Forelimb muscle (tissue), 1 donor: Measurements from ENCODE around the gene YIPF5. TPM values are rescaled to one million over a fixed set of nuclear protein-coding genes. Genes with fewer than 3 reads are reported as not detected.

Experiments used
- DNase-seq: peaks from one replicate; pipeline ENCODE4 v3.0.0-alpha.2; 2013; ENCODE audit warnings: low read depth
- polyA plus RNA-seq: library from polyadenylated mRNA; unstranded; fragments of 120-200 nt; gene quantifications from one replicate; pipeline ENCODE4 v1.2.1, GENCODE V29; 2013; ENCODE audit not compliant: insufficient read length

Gene YIPF5
- polyA plus RNA-seq, 1 donor = 38.8 TPM

DNA sequence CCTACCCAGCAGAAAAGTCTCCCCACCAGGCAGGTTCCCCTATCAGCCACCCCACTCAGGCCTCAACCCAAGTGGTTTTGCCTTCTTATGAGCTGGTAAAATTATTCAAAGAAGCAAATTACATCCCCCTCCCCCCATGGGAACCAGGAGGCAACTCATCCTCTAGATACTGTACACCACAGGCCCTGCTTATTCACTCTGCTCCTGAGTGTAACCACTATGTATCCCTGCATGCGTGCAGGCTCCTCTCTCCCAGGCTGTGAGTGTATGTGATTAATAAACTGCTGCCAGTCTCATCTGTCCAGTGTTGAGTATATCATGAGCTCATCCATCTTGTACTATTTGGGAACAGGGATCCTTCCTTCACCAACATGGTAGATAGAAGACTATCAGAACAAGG lies 8.8 kb upstream of the YIPF5 start:
- DNase-seq = no peak

DNA sequence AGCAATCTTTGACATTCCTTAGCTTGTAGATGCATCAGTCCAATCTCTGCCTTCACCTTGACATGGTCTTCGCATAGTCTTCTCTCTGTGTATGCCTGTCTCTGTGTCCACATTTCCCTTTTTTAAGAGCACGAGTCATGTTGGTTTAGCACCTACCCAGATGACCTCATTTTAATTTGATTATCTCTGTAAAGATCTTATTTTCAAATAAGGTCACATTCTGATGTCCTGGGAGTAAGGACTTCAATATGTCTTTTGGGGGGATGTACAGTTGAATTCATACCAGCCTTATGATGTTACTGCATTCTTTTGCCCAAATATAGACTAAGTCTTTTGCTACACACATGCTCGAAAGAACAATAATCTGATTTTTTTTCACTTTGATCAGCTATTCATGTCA lies 7.1 kb upstream of the YIPF5 start:
- no peak for DNase-seq

DNA sequence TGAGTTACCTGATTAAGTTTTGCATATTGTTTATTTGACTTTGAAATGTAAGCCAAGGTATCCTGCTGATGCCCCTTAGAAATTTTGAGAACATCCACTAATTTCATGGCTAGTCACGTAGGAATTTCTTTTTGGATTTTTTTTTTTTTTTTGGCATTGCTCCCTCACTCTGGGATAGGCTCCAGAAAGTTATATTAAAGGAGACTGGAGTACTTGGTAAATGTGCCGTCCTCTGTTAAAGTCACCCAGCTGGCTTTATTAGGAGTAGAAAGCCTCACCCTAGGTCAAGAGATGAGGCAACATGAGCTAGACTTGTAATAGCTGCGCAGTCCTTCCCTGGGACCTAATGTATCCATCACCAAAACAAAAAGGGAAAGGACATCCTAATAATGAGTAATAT lies 3.3 kb upstream of the YIPF5 start:
- no peak for DNase-seq

DNA sequence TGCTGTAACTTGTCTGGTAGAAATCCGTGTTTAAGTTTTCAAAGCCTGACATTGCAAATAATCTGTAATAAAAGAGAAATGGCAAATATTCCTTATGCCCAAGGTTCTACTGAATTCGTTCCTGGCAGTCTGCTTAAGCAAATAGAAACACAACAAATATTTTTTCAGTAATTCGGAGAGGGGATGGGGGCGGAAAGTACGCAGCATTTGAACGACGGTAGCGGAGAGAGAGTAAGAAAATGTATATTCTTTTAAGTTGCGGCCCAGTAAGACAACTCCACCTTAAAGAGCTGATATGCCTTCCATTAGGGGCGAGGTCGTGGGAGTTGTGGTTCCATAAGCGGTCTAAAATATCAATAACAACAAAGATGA lies 569 bp downstream of the YIPF5 start:
- DNase-seq = no peak

DNA sequence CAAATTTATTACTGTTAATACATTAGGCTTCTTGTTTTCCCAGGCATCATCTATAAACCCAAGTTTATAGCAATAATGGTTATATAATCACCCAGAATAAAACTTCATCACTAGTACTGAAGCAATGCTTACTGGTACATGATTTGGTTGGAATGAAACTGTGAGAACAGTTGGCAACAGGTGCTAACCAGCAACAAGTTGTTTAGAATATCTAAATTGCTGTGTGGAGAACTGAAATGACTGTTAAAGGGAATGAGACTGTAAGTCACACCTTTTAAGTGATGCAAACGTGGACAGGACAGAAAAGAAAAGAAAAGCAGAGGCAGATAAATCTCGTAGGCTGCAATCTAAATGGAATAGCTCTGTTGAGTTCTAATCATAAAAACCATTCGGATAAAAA lies 2.5 kb downstream of the YIPF5 start:
- no peak for DNase-seq

DNA sequence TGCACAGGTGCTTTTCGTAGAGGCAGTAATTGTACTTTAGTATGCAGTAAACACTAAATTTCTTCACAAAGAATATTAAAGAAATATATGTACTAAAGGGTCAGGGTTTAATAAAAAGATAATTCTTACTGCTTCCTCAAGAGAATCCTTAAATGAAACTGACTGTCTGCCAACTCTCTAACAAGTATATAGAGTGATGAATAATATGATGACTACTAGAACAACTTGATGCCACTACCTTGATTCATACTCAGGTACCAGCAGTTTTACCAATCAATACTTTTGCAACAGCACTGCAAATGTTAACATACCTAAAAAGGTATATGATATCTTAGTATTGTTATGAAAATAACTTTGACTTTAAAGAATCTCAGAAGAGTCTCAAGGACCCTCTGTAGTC lies 3.8 kb downstream of the YIPF5 start:
- DNase-seq = no peak

DNA sequence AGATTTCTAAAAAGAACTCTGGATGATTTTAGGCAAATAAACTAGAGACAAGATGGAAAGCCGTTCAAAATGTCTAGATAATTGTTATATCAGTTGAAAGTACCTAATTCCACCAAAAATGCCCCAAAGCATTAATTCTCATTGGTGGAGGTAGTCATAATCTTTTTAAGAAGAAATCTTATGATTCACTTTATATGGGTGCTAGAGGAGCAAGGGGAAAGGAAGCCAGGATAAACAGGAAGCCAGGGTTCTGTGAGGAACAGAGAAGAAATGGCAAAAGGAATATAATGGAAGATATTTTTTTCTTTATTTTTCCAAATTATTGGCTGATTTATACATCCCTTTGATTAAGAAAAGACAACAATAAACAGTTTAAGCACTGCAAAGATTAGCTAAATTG lies 7.8 kb downstream of the YIPF5 start:
- no peak for DNase-seq

DNA sequence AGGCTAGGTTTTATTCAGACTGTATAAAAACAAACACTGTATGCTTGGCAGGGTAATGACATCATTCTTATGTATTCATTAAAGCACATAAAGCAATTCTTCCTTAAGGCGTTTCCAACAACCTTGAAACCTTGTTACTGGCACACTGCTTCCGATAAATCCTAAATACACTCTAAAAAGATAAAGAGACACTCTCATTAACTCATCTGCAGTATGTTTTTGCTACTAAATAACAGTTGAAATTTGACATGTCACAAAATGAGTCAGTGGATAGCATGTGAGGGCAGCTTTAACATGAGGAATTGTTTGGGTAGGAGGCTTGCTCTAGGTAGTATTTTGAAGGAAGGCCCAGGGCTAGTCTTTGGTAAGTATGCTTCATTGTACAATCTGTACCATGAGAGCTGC lies 13.7 kb downstream of the YIPF5 start:
- DNase-seq = no peak

DNA sequence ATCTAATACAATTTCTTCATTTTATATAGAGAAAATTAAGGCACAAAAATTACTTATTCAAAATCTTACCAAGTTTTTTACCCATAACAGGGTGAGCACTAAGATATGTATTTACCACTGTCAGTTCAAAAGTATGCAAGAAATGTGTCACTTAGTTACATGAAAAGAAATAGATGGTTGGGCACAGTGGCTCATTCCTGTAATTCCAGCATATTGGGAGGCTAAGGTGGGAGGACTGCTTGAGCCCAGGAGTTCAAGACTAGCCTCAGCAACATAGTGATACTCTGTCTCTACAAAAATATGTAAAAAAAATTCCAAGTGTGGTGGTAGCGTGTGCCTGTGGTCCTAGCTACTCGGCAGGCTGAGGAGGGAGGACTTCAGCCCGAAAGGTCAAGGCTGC lies 19.4 kb downstream of the YIPF5 start:
- no peak for DNase-seq

DNA sequence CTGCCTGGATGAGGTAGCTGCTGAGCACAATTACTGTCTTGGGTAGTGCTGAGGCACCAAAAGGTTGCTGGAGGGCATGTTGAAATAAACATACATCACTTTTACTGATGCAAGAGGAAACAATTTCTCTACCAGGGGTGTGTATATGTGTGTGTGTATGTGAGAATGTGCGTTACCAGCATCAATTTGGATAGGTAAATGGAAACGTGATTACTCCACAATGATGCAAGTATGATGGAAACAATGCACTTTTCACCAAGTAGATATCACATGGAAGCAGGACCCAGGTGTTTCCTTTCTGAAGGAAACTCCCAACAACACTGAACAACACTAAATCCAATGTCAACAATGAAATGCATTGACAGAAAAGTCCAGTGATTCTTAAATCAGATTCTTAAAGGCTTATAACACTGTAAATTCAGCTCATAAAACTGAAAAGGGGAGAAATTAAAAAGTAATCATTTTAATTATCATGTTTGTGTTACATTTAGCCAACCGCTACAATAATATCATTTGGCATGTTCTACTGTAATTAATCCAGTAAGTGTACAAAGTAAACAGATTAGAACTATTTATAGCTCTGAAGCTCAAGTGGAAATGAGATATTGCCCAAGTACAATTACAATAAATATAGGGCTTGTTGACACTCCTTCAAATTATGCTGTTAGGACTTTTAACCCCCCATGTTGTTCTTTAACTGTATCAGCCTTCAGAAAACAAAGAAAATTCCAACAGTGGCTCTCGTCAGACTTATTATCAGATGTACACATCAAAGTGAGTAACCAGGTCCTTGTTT lies 25.3 kb downstream of the YIPF5 start:
- DNase-seq = no peak

DNA sequence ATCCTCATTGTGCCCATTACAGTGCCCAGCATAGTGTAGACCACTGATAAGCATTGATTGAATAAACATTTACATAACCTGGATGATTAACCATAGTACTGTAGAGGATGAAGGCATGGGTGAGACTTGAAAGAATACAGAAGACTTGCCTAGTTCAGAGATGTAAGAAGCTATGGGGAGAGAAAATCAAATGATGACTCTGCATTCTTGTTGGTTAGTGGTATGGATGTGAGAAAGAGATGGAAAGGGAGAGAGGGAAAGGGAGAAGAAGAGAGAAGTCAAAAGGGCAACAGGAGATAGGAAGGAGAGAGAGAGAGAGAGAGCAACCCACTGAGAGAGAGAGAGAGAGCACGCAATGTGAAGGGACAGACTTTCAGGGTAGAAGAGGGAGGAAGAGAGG lies 26.8 kb downstream of the YIPF5 start:
- no peak for DNase-seq

DNA sequence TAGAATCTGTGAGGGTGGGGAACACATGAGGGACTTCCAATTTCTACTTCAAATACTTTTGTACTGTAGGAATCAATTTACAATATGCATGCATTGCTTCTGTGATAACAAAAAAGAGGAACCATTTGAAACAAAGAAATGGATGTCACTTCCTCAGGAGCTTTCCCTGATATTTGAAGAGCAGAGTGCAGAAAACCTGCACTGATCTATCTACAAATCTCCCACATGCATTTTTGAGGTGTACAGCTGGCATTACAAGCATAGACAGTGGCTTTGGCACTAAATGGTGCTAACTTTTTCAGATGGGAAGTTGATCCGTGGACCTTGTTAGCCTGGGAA lies 27.7 kb downstream of the YIPF5 start:
- no peak for DNase-seq

DNA sequence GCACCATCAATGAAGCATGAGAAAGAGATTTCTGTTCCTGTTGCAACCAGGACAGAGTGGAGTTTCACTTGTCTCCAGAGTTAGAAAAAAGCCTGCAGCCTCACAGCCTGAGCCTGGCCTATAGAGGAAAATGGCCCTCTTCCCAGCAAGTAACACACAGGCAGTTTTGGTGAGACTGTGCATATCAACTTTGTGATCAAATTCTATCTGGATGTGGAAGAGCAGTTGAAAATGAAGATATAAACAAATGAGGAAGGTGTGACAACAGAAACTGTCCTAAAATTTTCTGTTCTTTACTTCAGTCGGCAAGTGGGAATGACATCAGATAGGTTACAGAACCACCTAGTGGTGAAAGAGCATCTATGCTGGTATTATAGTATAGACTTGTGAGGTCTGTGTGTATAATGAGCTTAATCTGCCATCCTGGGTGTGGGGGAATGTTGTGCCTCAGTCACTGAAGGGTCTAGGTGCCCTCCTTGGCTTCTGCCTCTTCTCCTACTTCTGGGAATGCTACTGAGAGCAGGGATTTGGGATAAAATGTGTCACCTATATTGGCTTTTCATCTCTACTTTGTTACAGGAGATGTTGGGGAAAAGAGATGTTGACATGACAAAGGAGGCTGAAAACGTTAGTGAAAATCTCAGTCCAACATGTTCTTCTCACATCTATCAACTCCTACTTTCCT lies 28.2 kb downstream of the YIPF5 start:
- DNase-seq = peak; percentile 43

DNA sequence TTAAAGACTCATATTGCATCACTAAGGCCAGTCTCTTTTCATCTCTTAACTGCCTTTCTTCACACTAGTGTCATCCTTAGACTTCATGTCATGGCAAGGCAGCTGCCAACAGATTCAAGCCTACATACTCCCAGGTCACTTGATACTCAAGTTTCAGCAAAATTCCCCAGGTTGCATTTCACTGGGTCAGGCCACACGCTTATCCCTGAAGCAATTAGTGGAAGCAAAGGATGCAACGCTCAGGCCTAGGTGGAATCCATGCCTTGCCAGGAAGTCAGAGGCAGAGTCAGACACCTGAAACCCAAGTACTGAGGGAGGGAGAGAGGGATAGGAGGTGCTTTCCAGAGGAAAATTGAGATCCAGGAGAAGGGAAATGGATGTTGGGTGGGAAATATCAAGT lies 28.9 kb downstream of the YIPF5 start:
- DNase-seq = no peak

DNA sequence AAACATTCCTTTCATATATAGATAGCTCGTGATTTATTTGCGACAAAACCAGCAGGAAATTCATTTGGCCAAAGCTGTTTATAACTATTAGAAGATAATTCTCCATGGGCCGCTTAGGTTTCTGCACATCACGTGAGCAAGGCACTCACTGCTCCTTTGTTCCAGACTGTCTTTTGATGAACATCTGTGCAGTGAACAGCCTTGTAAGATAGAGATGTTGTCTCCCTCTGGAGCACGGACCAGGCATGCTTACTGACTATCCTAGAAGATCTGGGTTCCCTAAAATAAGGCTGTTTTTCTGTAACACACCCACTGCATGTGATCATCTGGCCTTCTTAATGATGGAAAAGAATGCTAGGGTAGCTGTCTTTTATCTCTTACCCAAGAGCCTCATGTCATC lies 30.9 kb downstream of the YIPF5 start:
- peak; percentile 71 for DNase-seq

DNA sequence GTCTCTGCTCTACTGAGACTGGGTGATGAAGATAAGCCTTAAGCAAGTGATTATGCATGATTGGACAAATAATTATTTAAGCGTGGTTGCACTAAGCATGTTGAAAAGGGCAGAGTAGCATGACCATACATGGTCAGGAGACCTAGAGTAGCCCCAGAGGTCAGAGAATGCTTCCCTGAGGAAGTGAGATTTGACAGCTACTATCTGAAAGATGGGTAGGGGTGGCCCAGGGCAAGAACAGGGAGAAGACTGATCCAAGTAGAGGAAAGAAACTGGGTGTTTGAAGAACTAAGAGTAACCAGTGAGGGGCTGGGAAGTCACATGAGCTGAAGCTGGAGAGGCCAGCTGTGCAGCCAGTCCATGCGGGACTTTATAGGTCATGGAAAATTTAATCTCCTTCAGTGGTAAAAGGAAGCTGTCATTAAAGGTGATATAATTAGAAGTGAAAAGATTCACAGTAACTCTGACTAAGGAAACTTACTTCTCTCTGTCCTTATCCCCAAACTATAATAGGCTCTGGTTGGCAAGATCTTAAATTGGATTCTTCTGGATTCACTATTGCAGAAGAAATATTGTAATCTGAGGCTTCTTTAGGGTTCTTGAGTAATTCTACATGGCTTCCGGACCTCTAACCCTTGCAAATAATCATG lies 35.2 kb downstream of the YIPF5 start:
- DNase-seq = no peak

DNA sequence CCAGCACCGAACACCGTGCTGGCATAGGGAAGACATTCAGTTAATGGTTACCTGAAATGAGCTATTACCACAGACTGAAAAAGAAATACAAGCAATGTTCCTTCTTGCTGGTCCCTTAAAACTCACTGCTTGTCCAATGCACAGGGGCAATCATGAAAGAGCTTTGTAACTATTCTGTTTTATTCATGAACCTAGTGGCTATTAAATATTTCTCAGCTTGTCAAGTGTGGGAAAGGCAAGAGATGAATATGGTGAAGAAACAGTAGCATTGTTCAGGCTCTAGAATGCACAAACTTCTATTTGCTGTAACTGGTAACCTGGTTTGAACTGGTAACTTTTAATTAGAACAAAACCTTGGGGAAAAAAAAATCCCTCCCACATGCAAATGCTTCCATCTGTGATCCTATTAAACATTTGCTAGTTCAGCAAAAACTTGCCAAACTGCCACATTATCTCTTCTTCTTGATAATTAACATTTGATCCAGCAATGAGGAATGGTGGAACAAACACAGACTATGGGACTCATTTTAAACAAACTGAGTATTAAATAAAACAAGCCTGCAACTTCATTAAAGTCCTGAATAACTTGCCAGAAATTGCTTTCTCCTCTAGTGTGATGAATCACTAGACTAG lies 36.1 kb downstream of the YIPF5 start:
- DNase-seq = no peak

DNA sequence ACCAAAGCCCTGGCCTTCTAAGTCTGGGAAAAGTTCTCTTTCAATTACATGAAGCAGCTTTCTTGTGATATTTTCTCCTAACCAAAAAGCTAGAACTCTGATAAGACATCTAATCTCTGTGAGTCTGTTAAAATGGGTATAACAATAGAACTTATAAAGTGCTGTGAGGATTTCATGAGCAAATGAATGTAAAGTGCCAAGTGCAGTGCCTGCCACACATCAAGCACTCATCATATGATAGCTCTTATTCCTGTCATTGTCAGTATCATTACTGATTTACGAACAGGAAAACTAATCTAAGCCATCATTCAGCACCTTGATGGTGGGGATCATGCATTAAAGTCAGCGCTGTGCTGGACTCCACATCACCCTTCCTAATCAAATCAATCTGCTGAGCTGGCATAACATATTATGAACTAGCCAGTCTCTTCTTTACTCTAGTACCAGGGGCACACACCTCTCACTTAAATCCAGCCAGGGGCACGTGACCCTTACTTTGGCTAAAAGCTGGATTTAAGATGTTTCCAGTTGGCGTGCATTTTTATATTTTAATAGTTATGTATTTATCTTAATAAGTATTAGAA lies 37.3 kb downstream of the YIPF5 start:
- DNase-seq = no peak

DNA sequence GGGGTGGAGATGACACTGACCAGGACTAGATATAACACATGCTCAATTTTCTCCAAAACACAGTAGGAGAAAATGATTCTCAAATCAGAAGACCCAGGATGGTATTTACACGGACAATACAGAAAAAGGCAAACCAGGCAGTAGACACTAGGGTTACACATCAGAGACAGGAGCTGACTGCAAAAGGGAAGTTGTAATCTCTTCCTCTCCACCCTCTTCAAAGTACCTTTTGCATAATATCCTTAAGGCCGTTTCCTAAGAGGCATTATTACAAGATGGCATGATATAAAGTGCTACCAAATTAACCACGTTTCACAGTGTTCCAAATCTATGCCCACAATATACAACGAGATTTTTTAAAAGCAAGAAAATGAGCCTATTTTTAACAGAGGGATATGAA lies 39.2 kb downstream of the YIPF5 start:
- no peak for DNase-seq

DNA sequence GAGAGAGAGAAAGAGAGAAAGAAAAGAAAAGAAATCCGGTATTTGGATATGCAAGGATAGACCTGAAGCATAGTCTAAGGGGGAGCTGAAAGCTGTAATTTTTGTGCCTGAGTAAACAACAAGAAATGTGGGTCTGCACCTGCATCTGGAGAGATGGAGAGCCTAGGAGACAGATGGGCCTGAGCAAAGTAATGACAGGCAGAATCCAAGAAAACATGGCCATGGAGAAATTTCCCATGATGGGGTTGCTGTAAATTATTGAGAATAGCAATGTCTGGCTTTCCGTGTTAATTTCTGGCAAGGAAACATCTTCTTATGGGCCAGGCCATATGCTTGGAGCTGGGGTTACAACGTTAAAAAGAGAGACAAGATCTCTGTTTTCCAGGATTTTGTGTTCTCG lies 40.2 kb downstream of the YIPF5 start:
- DNase-seq = peak; percentile 72

DNA sequence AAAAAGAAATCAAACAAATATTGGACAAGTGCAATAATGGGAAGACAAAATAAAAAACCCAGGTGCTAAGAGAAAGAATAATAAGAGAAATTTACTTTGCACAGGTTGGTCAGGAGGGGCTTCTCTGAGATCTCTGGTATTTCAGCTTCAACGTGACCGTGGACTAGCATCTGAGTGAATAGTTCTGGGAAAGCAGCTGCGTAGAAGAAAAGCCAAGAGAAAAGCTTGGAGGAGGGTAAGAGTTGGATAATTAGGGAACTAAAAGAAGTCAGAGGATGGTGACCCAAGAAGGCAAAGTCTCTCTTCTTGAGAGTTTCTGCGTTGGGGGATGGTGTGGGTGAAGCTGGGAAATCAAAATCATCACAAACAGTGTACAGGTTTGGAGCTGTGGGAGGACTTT lies 41.6 kb downstream of the YIPF5 start:
- no peak for DNase-seq

DNA sequence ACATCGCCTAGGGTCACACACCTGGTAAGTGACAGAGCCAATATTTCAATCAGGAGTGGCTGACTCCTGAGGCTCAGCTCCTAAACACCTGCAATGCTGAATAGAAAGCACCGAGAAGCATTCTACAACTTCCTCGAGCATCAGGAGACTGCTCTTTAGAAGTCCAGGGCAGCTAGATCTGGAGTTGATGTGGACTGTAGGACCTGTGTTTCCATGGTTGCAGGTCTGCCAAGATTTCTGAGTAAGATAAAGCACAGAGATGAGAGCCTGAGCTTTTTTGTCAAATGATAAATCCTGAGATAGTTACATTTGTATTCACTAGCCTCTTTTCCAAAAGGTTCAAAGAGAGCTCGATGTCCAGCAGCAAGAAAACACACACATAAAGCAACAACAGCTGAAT lies 43.8 kb downstream of the YIPF5 start:
- DNase-seq = no peak
